HPDE6-E6E7 (cell line): ENCODE data around the gene RANGAP1.

Source experiments
- DNase-seq: peaks from one replicate; pipeline ENCODE4 v3.0.0; 2011; ENCODE audit warnings: missing footprints; ENCODE audit errors: extremely low spot score

RANGAP1 gene, protein sequence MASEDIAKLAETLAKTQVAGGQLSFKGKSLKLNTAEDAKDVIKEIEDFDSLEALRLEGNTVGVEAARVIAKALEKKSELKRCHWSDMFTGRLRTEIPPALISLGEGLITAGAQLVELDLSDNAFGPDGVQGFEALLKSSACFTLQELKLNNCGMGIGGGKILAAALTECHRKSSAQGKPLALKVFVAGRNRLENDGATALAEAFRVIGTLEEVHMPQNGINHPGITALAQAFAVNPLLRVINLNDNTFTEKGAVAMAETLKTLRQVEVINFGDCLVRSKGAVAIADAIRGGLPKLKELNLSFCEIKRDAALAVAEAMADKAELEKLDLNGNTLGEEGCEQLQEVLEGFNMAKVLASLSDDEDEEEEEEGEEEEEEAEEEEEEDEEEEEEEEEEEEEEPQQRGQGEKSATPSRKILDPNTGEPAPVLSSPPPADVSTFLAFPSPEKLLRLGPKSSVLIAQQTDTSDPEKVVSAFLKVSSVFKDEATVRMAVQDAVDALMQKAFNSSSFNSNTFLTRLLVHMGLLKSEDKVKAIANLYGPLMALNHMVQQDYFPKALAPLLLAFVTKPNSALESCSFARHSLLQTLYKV

DNA sequence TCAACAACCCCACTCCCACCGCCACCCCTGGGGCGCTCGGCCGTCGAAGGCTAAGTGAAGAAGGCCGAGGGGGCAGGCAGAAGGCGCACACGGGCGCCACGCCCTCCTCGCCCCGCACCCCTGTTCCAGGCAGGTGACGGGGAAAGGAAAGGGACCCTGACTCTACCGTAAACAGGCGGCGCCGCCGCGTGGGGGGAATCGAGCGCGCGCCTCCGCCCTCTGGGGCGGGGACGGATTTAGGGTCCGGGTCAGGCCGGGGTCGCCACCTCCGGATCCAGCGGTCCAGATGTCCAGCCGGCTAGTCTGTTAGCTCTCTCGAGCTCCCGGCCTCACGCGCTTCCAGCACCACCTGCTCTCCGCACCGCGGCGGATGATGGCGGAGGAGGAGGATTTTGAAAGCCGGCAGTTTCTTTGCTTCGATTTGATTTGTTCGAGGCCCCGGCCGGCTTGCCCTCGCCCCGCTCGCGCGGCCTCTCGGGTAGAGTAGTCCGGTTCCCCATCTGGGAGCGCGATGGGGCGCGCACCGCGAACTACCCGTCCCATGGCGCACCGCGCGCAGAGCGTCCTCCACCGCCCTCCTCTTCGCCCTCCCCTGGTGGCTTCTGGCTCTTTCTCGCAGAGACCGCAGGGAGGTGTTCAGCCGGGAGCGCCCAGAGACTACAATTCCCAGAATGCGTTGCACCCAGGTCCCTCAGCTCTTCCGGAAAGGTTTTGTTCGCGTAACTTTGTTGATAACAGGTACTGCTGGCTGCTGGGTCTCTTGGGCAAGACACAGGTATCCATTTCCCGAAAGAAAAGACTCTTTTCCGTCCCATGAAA is at the start of gene RANGAP1:
RANGAP1 (minus strand) TSS at position 368 of the 819 bp plus-strand sequence. CDS start 5,143 bp downstream, outside the sequence.
- peak; percentile 86 for DNase-seq

DNA sequence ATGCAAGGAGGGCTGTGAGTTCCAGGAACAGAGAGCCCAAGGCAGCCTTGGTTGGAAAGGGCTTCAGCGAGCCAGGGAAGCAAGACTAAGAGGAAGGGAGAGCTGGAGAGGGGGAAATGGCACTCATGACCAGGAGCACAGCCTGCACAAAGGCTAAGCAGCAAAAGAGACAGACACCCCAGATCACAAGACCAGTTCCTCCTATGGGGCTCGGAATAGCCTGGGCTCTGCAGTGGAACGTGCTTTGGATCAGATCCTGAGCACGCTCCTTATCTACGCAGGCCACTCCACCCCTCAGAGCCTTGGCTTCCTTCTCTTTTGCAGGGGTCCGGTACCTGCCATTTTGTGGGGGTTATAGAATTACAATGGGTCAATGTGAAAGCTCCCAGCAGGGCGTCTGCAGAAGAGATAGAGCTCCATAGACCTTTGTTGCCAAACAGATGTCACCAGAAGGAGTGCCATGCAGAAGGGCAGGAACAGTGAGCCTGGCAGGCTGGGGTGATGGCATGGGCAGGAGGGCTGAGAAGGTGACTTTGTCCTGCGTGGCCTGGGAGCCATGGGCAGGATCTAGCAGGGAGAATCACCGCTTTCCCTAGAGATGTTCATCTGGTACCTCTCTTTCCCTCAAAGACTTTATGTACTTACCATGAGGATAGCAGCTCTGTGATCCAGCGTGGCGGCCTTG is 49.1 kb upstream of the RANGAP1 start:
- DNase-seq, result no peak

DNA sequence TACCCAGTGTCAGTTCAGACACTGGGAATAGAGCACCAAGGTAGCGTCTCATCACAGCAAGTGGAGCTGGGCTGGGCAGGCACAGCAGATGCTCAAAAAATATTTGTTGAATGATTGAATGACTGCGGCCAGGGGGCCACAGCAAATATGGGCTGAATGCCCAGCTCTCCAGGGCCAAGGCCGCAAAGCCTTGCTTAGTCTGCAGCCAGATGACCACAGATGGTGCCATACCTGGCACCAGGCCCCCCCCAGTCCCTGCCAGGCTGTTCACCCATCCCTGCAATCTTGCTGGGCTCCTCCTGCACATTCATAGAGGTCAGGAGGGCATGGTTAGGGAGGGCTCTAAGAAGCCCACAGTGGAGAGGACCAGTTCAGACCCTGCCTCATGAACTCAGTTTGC is 48.2 kb upstream of the RANGAP1 start:
- DNase-seq, result no peak

DNA sequence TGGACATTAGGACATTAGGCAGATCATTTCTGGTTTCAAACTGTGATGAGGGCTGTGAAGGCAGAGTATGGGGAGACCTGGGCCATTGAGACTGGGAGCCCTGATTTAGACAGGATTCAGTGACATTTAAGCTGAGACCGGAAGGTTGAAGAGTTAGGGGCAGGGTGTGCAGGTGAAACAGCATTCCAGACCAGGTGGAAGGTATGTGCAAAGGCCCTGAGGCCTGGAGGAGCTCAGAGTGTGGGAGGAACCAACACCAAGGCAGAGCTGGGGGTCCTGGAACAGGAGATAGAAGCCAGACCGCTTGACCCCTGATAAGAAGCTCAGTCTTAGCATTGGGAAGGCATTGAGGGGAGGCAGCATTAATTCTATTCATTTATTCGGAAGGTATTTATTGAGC is 47.8 kb upstream of the RANGAP1 start:
- DNase-seq, result no peak

DNA sequence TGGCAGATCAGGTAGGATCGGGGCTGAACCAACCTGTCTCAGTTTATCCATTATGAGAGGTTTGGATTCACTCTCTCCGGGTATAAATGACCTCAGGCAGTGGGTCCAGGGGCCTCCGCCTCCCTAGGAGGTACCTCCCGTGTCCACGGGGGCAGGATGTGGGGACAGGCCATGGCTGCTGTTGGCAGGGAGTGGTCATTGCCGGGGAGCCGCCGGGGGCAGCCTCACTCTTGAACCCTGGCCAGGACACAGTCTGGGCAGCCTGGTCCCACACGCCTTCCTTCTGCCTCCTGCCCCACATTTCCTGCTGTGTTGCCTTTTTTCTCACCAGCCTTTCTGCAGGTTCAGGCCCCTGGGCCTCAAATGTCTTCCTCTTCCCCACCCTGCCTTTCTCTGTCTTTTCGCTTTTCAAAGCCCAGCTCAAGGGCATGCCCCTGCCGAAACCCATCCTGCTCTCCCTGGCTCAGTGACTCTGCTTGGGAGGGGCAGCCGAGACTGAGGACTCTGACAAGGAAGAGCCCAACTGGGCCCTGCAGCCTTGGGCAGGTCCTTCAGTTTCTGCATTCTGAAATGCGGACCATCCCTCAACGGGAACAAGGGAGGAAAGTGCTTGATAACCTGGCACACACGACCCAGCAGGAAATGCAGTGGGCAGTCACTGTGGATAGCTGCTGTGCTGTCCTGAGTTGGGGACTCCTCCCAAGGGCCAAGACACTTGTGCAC is 46.4 kb upstream of the RANGAP1 start:
- no peak for DNase-seq

DNA sequence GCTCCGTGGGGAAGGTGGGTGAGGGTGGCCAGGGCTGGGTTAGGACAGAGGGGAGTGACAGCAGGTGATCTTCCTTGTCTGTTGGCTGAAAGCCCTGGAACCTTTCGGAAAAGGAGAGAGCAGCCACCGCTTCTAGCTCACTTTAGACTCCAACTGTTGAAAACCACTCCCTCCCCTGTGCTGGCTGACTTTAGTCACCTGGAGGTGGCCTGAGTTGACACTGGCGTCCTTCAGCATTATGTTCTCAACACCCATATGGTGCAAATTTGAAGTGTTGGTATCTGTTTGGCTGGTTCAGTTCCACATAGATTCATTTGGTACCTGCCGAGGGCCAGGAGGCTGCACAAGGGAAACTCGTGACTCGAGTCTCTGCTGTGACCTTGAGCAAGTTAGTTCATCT is 44.2 kb upstream of the RANGAP1 start:
- no peak for DNase-seq

DNA sequence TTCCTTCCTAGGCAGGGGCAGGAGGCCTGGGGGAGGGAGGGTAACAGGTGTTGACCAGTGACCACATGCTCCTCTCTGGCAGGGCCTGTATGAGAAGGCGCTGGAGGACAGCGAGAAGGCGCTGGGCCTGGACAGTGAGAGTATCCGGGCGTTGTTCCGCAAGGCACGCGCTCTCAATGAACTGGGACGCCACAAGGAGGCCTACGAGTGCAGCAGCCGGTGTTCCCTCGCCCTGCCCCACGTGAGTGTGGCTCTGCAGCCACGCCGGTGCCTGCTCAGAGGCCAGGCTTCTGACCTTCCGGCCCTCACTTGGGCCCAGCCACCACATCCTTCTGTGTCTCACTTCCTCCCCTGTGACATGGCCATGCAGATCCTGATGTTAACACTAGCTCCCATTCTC is 41.1 kb upstream of the RANGAP1 start:
- DNase-seq, result no peak

DNA sequence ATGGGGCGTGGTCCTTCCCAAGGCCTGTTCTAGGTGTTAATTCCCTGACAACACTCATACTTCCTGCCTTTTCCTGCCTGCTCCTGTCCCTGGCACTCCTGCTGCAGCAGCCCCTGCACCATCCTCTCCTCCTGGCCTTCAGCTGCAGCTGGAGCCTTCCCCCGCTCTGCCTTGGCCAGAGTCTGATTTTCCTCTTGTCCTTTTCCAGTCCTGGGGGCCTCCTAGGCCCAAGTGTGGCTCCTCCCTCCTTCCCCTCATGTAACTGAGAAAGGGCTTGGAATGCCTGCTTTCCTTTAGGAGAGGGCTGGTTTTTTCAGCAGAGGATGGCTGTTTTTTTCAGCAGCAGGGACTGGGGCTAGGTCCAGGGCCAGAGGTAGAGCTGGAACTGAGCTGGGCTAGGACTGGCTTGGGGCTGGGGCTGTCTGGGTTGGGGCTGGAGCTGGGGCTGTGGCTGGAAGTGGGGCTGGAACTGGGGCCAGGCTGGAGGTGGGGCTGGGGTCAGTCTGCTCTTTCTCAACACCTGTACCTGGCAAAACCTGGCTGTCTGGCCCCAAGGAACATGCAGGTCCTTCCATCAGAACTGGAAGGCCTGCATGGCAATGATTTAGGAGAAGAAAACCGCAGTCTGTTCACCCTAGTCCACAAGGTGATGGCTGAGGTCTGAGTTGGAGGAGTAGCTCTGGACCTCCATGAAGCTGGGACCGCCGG is 39.0 kb upstream of the RANGAP1 start:
- DNase-seq, result no peak

DNA sequence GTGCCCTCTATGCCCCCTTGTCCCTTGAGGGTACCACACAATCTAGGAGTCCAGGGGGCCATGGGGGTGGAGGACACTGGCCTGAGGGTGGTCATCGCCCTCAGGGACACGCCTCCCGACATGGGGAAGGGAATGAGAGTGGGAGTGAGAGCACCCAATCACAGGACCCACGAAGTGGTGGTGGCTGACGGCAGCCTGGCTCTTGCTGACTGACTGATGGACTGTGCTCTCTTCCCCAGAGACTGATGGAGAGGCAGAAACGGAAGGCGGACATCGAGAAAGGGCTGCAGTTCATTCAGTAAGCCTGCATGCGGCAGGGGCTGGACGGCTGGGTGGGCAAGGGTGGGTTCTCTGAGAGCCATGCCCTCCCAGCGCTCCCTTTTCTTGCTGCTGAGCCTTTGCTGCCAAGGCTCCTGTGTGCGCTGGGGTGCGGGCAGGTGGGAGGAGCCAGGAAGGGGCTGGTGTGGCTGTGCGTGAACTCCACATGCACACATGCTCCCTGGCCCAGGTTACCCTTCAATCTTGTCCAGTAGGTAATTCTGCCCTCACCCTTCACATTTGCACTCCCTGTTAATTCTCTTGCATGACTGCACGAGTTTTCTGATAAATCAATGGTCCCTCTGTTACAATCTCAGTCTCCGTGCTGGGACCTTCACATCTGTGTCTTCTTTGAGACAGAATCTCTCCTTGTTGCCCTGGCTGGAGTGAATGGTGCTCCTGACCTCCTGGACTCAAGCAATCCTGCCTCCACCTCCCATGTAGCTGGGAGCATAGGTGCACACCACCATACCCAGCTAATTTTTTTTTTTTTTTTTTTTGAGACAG is 34.6 kb upstream of the RANGAP1 start:
- DNase-seq, result no peak

DNA sequence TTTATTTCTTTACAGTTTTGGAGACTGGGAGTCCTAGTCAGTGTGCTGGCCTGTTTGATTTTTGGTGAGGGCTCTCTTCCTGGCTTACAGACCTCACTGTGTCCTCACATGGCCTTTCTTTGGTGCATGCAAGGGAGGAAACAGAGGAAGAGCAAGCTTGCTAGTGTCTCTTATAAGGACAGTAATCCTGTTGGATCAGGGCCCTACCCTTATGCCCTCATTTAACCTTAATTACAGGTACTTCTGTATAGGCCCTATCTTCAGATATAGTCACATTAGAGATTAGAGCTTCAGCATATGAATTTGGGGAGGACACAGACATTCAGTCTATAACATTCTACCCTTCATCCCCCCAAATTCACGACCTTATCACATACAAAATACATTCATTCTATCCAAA is 29.6 kb upstream of the RANGAP1 start:
- no peak for DNase-seq

DNA sequence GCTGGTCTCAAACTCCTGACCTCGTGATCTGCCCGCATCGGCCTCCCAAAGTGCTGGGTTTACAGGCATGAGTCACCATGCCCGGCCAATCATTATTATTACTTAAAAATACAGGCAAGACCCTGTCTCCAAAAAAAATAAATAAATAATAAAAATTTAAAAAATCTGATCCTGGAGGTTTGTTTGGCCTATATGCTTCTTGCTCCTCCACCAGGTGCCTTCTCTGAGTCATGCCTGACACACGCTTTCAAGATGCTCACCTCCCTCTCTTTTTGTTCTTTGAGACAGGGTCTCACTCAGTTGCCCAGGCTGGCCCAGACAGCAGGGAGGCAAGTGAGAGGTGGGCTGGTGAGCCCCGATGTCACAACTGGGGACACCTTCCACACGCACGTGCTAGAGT is 28.8 kb upstream of the RANGAP1 start:
- DNase-seq, result no peak

DNA sequence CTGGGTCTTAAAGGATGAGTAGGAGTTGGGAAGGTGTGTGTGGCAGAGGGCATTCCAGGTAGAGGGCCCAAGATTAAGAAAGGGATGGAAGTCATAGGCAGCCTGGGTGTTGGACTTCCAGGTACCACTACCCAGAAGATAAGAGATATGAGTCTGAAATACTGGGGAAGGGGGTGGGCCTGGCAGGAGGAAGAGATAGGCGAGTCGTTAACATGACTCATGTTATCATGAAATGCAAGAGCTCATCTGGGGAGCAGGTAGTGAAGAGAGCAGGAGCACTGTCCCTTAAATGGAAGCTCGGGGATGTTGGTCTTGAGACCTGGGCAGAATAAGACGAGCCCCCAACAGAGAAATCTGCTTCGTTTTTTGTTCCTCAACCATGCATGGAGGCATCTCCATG is 25.5 kb upstream of the RANGAP1 start:
- no peak for DNase-seq

DNA sequence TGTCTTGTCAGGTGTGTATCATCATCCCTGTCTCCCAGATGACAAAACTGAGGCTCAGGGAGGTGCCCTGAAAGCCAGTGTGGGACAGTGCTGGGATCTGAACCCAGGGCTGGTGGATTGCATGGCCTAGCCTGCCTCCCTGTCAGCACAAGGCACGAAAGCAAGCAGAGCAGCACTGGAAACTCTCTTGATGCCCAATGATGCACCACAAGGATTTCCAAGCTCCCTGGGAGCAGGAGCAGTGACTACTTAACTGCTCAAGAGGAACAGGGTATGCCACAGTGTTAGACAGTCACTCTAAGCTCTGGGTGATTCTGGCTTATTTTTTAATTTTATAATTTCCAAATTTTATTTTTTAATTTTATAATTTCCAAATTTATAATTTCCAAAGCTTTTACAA is 24.3 kb upstream of the RANGAP1 start:
- no peak for DNase-seq

DNA sequence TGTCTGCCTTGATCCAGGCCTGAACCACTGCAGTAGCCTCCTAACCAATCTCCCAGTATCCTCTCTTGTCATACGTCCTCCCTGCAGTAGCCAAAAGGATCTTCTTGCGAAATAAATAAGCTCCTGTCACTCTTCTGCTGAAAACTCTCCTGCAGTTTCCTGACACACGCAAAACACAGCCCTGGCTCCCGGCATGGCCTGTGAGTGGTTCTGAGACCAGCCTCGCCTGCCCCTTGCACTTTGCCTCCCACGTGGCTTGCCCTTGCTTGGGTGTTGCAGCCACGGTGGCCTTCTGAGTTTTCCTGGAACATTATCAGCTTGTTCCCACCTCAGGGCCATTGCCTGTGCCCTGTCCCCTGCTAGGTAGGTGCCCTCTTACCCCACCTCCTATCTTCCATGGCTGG is 22.6 kb upstream of the RANGAP1 start:
- DNase-seq, result no peak

DNA sequence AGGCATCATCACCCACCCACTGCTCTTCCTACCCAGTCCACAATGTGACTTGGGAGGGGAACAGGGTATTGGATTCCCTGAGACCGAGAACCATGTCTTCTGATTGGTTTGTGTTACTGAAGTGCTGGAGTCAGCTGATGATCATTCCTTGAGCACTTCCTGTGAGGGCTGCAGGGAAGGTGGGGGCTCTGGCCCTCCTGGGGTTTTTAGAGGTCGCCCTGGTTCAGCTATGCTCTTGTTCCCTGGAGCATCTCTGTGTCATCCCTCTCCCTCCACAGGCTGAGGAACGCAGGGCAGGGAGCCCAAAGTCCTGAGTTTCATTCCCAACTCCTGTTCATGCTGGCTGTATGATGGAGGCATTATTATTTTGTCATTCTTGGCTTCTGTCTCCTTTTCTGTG is 22.1 kb upstream of the RANGAP1 start:
- no peak for DNase-seq

DNA sequence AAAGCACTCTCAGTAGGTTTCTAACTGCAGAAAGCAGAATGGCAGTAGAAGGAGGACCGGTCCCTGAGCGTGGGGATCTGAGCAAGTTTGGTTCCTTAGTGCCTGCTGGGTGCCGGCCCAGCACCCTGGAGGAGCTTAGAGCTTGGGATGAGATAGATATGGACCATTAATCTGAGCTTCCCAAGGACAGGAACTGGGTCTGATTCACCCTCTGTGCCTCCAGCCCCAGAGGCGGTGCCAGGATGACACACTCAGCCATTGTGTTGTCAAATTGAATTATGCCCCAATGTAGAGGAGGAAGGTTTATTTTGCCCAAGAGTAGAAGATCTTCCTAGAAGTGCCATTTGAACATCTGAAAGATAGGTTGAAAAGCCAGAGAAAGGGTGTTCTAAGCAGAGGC is 19.7 kb upstream of the RANGAP1 start:
- peak; percentile 63 for DNase-seq

DNA sequence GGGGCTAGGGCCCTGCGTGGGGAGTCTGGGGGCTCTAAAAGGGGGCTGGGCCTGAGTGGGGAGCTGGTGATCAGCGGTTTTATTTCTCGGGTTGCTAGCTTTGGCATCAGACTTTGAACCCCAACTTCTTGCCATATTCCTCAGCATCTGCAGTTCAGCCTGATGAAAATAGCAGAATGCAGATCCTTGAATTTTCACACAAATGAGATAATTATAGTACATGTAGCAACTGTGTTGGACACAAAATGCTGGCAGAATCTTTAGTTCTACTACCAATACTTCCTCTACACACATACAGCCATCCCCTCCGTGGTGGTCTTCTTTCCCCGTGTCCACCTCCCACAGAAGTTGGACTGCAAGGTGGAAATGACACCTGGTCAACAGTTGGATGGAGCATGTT is 16.8 kb upstream of the RANGAP1 start:
- DNase-seq, result no peak

DNA sequence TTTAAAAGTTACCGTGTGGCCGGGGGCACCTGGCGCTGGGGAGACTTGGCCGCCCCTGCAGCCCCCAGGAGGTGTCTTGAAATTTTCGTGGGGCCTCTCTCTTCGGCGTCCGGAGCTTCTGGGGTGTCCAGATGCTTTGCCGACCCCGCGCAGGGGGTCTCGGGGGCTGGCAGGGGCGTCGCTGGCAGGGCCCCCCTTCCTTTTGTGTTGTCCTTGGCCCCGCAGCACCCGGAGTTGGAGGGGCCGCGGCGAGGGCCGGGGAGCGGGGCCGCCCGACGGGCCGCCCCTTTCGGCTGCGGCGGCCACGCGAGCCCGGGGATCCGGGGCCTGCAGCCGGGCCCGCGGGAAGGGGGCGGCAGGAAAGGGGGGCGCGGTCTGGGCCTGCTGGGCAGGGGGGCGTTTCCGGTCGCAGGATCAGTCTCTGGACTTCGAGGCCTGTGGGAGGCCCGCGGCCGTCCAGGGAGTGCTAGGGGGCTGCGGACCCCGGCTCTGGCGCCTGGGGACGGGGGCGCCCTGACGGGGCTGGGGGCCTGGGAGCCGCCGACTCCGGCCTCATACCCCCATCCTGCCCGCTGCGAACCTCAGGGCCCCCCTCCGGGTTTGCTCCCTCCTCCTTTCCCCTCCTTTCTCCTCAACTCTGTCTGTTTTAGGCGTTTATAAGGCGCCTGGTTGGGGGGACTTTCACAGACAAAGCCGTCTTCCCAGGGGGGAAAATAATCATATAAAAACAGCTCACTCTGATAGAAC is 16.2 kb upstream of the RANGAP1 start:
- DNase-seq, result no peak
